IPS-18c (cell line): ENCODE measurements around the gene PPM1E.
"Not testable (repeated sequence)": the region's sequence is repeated elsewhere in the genome, so short reads cannot be mapped to it uniquely, and the experiment has no call there.

ENCODE experiments used
- H3K4me3 ChIP-seq: 2 replicates; pipeline ENCODE4 v1.7.0; 2013; ENCODE audit warnings: low read depth, mild to moderate bottlenecking, low read length, moderate library complexity; ENCODE audit not compliant: insufficient read depth
- H3K9me3 ChIP-seq: one replicate; pipeline ENCODE4 v1.6.1; 2013; ENCODE audit warnings: mild to moderate bottlenecking, low read length, moderate library complexity; ENCODE audit not compliant: control insufficient read depth, insufficient read depth

PPM1E gene

DNA sequence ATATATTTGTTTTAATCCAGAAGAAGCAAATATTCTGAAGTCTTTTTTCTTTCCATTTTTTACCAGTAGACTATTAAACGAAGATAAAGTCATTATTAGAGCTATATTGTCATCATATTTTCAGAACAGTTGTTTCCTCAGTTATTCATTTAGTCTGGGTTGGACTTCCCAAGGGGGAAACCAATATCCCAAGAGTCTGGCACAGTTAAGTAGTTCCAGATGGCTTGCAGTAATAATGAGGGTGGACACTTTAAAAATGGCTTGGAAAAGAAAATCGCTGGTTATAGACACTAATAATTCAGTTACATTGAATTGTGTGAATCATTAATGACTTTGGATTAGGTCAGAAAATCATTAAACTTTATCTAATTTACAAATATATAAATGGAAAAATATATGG is 3.9 kb downstream of the PPM1E start:
- Histone ChIP-seq H3K4me3 (no peak overlapping the region), H3K9me3 (no peaks in the 10 kb centered on the region)

DNA sequence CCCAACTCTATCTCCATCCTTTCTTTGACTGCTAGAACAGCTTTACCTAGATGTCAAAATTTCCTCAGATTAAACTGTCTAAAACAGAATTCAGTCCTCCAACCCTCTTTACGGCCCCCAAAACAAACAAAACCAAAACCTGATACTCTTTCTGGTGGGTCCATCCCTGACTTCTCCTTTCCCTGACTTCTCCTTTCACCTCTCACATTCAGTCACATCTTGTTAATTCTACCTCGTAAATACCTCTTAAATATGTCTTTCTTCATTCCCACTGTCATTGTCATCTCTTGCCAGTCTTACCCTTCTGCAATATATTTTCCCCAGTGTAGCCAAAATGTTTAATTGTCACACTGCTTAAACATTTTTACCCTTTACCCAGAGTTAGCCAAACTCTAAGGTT is 4.6 kb downstream of the PPM1E start:
- Histone ChIP-seq H3K9me3 (no peaks in the 10 kb centered on the region), H3K4me3 (no peak overlapping the region)

DNA sequence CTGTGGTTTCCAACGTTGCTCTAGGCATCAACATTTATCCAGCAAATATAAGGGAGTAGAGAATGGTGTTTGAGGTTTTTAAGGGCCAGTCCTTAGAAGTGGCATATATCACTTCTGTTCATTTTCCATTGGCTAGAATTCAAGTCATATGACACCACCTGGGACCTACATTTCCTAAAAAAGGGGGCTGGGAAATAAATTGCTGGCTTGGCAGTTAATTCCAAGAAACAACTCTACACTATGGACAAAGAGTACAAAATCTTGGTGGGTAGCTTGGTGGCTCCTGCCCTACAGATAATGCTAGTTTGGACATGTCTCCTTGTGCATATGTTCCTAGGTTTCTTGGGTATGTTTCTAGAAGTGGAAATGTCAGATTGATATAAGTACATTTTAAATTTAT is 7.6 kb downstream of the PPM1E start:
- Histone ChIP-seq H3K4me3 (no peak overlapping the region), H3K9me3 (no peaks in the 10 kb centered on the region)

DNA sequence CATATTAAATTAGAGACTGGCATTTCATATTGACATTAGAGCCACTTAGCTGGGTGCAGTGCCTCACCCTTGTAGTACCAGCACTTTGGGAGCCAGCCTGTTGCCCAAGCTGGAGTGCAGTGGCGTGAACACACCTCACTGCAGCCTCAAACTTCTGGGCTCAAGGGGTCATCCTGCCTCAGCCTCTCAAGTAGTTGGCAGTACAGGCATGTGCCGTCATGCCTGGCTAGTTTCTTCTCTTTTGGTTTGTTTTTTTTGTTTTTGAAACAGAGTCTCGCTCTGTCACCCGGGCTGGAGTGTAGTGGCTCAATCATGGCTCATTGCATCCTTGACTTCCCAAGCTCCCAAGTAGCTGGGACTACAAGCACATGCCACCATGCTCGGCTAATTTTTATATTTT is 8.7 kb downstream of the PPM1E start:
- H3K4me3 ChIP-seq: no peak overlapping the region
- no peaks in the 10 kb centered on the region for H3K9me3 ChIP-seq

DNA sequence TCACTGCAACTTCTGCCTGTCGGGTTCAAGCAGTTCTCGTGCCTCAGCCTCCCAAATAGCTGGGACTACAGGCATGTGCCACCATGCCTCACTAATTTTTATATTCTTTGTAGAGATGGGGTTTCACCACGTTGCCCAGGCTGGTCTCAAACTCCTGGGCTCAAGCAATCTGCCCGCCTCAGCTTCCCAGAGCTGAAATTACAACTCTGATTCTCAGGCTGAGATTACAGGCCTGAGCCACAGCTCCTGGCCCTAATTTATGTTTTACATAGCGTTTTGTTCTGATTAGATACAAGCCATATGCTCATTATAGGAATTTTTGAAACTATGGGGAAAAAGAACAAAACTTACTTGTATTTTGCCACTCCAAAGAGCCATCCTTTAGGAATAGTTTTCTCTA is 22.8 kb downstream of the PPM1E start:
- not testable (repeated sequence) for H3K9me3 ChIP-seq, H3K4me3 ChIP-seq

DNA sequence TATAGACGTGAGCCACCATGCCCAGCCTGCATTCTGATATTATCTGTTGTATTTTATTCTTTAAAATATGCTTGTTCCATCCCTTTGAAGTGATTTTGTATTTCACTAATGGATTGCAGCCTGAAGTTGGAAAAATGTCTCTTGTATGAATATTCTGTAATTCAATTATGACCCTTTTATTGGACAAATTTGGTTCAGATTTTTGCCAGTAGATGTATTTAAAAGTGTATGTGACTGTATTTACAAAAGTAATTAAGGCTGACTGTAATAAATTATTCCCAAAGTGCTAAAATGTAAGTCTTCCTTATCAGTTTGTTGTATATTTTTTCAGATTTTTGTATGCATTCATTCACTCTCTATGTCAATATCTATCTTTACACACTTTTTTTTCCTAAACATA is 23.8 kb downstream of the PPM1E start:
- Histone ChIP-seq H3K4me3 (no peak overlapping the region), H3K9me3 (no peaks in the 10 kb centered on the region)

DNA sequence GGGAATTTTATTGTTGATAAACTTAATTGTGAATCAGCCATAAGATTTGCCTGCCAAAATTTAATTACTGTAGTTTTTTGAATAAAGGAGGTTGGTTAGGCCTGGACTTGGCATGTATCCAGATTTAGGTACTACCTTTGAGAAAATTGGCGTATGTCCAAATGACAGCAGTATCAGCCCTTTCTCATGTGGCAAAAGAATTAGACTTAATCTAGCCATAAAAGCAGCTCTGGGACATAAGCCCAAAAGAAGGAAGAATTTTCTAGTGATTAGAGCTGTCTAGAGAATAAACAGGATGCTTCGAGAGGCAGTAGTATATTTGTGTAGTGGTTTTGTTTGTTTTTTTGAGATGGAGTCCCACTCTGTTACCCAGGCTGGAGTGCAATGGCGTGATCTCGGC is 27.7 kb downstream of the PPM1E start:
- H3K9me3 ChIP-seq: no peaks in the 10 kb centered on the region
- no peak overlapping the region for H3K4me3 ChIP-seq

DNA sequence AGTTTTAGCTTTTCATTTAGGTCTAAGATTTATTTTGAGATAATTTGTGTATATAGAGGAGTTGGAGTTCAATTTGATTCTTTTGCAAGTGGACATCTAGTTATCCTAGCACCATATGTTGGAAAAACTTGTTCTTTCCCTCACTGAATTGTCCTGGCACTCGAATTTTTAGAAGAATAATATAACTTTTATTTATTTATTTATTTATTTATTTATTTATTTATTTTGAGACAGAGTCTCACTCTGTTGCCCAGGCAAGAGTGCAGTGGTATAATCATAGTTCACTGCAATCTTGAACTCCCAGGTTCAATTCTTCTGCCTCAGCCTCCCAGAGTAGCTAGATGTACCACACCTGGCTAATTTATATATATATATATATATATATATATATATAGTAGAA is 29.4 kb downstream of the PPM1E start:
- H3K4me3 ChIP-seq: no peak overlapping the region
- H3K9me3 ChIP-seq: no peaks in the 10 kb centered on the region

DNA sequence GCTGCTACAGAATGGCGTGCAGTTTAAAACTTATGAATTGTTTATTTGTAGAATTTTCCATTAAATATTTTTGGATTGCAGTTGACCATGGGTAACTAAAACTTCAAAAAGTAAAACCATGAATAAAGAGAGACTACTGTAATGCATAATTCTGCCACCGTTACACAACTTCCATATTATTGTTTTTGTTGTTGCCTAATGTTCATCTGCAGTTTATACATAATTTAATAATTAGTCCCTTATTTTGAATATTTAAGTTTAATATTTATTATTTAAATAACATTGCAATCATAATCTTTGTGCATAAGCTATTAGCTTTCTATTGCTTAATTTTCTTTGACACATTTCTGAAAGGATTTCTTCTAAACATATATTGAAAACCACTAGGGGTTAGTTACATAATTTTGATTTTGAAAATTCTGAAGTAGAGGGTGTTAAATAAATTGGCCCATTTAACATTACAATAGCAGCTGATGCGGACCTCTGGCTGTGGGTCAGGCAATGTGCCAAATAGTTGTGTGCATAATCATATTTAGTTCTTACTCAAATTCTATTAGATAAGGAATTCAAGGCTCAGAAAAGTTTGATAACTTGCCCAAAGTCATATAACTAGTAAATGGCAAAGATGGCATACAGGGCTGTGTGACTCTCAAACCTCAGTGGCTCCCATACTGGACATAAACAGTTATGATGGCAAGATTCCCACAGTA is 31.1 kb downstream of the PPM1E start:
- H3K4me3 ChIP-seq: no peak overlapping the region

DNA sequence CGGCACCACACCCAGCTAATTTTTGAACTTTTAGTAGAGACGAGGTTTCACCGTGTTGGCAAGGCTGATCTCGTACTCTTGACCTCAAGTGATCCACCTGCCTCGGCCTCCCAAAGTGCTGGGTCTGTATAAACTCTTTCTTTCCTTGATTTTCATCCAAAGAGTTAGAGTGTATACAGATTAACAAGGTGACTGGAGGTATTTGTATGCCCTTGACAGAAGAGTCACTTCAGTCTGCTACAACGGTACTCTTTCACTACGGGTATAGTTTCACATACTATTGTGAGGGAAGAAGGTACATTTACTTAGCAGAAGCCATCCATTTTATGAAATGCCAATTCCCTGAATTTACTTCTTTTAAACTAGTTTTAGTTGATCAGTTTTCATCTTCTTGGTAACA is 32.5 kb downstream of the PPM1E start:
- H3K9me3 ChIP-seq: no peaks in the 10 kb centered on the region
- H3K4me3 ChIP-seq: no peak overlapping the region

More for the DNA sequence above, 31.1 kb downstream of the PPM1E start:
- no peaks in the 10 kb centered on the region for H3K9me3 ChIP-seq

DNA sequence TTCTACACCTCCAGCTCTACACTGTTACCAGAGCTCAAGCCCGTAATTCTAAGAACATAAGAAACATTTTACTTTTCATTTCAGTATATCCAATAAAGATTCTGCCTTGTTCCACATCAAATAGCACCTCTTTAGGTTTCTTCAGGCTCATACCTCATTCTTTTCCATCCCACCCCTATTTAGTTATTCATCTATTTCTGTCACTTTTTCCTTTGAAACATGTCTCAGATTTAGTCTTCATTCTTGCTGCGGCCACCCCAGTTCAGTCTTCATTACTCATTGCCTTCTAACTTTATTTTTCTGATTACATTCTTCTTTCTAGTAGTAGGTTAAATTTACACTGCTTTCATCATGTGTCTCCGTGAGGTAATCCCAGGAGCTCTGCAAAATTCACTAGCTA is 33.5 kb downstream of the PPM1E start:
- H3K9me3 ChIP-seq: no peaks in the 10 kb centered on the region
- H3K4me3 ChIP-seq: no peak overlapping the region

DNA sequence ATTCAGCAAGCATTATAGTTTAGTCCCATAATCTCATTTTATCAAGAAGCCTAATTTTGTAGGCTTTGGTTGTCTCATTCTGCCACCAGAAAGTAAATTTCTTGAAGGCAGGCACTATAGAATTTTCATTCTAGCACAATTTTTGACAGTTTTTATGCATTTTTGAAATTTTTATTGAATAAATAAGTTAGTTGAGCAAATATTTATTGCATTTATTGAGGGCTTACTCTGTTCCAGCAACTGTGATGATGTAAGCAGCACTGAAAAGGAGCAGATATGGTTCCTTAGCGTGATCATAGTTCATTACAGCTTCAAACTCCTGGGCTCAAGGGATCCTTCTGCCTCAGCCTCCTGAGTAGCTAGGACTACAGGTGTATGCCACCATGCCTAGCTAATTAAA is 34.2 kb downstream of the PPM1E start:
- Histone ChIP-seq H3K4me3 (no peak overlapping the region), H3K9me3 (no peaks in the 10 kb centered on the region)

DNA sequence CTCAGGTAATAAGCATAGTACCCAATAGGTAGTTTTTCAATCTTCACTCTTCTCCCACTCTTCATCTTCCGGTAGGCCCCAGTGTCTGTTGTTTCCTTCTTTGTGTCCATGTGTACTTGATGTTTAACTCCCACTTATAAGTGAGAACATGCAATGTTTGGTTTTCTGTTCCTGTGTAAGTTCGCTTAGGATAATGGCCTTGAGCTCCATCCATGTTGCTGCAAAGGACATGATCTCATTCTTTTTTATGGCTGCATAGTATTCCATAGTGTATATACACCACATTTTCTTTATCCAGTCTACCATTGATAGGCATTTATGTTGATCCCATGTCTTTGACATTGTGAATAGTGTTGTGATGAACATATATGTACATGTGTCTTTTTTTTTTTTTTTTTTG is 38.9 kb downstream of the PPM1E start:
- not testable (repeated sequence) for H3K9me3 ChIP-seq, H3K4me3 ChIP-seq

DNA sequence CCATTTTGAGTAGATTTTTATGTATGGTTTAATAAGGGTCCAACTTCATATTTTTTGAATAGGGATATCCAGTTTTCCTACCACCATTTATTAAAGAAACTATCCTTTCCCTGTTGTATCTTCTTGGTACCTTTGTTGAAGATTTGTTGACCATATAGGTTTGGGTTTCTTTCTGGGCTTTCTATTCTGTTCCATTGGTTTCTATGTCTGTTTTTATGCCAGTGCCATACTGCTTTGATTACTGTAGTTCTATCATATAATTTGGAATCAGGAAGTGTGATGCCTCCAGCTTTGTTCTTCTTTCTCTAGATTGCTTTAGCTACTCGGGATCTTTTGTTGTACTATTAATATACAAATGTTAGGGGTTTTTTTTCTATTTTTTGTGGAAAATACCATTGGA is 46.5 kb downstream of the PPM1E start:
- H3K9me3 ChIP-seq: no peaks in the 10 kb centered on the region
- H3K4me3 ChIP-seq: no peak overlapping the region

DNA sequence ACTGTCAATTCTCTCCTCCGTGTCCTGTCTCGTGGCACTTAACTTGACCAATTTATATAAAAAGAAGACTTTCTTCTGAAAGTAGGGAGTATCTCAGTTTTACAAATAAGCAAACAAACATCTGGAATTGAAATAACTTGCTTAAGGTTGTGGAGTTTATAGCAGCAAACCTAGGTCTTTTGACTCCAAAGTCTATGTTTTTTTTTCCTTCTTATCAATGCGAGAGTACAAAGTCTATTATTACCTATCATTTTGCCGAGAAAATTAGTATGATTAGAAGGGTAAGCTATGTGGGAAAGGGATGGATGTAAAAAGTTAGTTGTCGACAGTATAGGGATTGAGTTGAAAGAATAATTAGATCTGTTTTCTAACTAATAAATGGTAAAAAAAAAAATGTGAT is 50.4 kb downstream of the PPM1E start:
- Histone ChIP-seq H3K9me3 (no peaks in the 10 kb centered on the region), H3K4me3 (no peak overlapping the region)

DNA sequence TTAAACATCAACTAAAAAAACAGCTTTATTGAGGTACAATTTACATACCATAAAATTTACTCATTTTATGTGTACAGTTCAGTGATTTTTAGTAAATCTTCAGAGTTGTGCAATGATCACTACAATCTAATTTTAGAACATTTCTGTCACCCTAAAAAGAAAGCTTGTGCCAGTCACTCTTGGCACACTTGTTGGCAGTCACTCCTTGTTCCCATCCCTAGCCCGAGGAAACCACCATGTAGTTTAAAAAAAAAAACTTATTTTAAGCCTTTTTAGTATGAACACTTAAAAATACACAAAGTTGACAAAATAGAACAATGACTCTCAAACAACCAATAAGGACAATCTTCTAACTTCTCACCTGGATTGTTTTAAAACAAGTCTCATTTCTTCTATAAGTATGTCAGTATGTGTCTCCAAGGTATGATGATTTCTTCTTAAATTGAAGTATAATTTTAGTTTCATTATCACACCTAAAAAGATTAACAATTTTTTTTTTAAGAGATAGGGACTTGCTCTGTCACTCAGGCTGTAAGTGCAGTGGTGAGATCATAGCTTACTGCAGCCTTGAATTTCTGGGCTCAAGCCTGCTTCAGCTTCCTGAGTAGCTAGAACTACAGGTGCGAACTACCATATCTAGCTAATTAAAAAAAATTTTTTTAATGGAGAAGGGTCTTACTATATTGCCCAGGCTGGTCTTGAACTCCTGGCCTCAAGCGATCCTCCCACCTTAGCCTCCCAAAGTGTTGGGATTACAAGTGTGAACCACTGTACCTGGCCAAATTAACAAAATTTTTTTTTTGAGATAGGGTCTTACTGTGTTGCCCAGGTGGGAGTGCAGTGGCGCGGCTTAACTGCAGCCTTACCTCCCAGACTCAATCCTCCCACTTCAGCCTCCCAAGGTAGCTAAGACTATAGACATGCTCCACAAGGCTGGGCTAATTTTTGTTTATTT is 53.2 kb downstream of the PPM1E start:
- Histone ChIP-seq H3K9me3 (no peaks in the 10 kb centered on the region), H3K4me3 (no peak overlapping the region)

DNA sequence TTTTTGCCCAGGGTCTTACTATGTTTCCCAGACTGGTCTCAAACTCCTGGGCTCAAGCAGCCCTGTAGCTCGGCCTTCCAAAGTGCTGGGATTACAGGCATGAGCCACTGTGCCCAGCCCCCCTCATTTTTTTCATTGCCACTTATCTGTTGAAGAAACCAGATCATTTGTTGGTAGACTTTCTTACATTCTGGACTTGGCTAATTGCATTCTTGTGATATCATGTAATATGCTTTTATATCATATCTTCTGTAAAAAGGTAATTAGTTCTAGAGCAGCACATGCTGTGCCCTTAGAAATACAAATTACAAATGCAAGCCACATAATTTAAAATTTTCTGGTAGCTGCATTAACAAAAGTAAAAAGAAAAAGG is 53.9 kb downstream of the PPM1E start:
- Histone ChIP-seq H3K9me3 (no peaks in the 10 kb centered on the region), H3K4me3 (no peak overlapping the region)

DNA sequence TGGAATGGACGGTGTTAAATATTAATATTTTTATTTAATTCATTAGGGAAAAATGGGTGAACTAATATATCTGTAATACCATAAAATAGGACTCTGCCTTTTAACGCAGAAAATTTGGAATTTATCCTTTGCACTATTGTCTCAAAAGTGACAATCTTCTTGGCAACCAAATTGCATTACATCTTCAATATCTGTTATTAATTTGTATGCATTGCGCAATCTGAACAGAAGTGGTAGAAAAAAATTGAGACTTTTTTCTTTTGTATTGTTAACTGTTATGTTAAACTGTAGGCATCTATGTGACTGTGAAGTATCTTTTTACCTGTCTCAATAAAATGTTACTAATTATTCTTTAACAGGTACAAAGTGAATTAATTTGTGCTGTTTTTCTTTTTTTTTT is 55.6 kb downstream of the PPM1E start:
- Histone ChIP-seq H3K9me3 (no peaks in the 10 kb centered on the region), H3K4me3 (no peak overlapping the region)
